A549 (cell line): ENCODE measurements around the gene MATN4. TPM values are rescaled to one million over a fixed set of nuclear protein-coding genes. Genes with fewer than 3 reads are reported as not detected.

Source experiments
- ATAC-seq, 2 experiments: fragments of 200-7000 bp in 1 of 2; fragments of >200 bp in 1 of 2; cut with Nextera tagmentation in 1 of 2; cut with Tn5 transposase in 1 of 2; 3 replicates each; pipeline versions ENCODE4 v1.8.0 to v1.9.1; 2018 to 2020; ENCODE audit warnings: mild to moderate bottlenecking in 1 of 2, moderate library complexity in 1 of 2
- CTCF ChIA-PET: fragments of 300-600 bp; sonication (Branson Sonifier 250); formaldehyde crosslinking; extraction: SDS; loops from one replicate; lab custom pipeline; 2021; ENCODE audit warnings: antibody characterized with exemption, inconsistent platforms; lab: Yijun Ruan, JAX
- POLR2A ChIA-PET: fragments of 350-600 bp; formaldehyde crosslinking; extraction: SDS; loops from one replicate; lab custom pipeline; 2021; ENCODE audit warnings: antibody characterized with exemption, inconsistent platforms; lab: Yijun Ruan, JAX
- DNase-seq, 2 experiments: peaks; one replicate each; pipeline versions ENCODE4 v3.0.0 to v3.0.0-alpha.2; 2011 to 2016; ENCODE audit warnings: low read depth in 1 of 2, low spot score in 1 of 2
- FAIRE-seq: peaks from 2 replicates; lab custom pipeline; 2011; peaks lifted over from hg19 to GRCh38; lab: Jason Lieb, UNC
- H3K27ac ChIP-seq, 2 experiments: fragments of >200 bp; sonication (Bioruptor Twin); formaldehyde crosslinking; 3 replicates each; pipeline ENCODE4 v1.5.1; 2016 to 2017
- H3K4me1 ChIP-seq: fragments of >200 bp; sonication (Bioruptor Twin); formaldehyde crosslinking; 3 replicates; pipeline ENCODE4 v1.6.1; 2016
- H3K4me2 ChIP-seq: fragments of >200 bp; sonication (Bioruptor Twin); formaldehyde crosslinking; 3 replicates; pipeline ENCODE4 v1.6.1; 2016
- H3K4me3 ChIP-seq: fragments of >200 bp; sonication (Bioruptor Twin); formaldehyde crosslinking; 3 replicates; pipeline ENCODE4 v1.5.1; 2016
- H3K9me3 ChIP-seq: fragments of >200 bp; sonication (Bioruptor Twin); formaldehyde crosslinking; 3 replicates; pipeline ENCODE4 v1.6.1; 2016
- ATOH8 ChIP-seq: fragments of 250-450 bp; sonication (Bioruptor Pico); IDR thresholded peaks from 2 replicates; pipeline ENCODE4 v1.5.0; 2020; ENCODE audit warnings: low read depth, mild to moderate bottlenecking, moderate library complexity
- CHD4 ChIP-seq: fragments of 200-600 bp; sonication (generic); IDR thresholded peaks from 2 replicates; pipeline ENCODE4 v1.6.1; 2016; ENCODE audit warnings: antibody characterized with exemption, mild to moderate bottlenecking, borderline replicate concordance
- ELK1 ChIP-seq: fragments of 150-350 bp; IDR thresholded peaks from 2 replicates; pipeline ENCODE4 v1.6.1; 2014; ENCODE audit warnings: low read depth, mild to moderate bottlenecking, low read length
- ESRRA ChIP-seq: fragments of 150-350 bp; IDR thresholded peaks from 2 replicates; pipeline ENCODE4 v1.6.1; 2014; ENCODE audit warnings: mild to moderate bottlenecking, low read length, borderline replicate concordance
- FOSB ChIP-seq: fragments of 250-450 bp; sonication (Bioruptor Pico); IDR thresholded peaks from 2 replicates; pipeline ENCODE4 v1.5.0; 2020; ENCODE audit warnings: mild to moderate bottlenecking, moderate library complexity
- HMGXB4 ChIP-seq: fragments of 250-450 bp; sonication (Bioruptor Pico); IDR thresholded peaks from 2 replicates; pipeline ENCODE4 v1.5.0; 2021; ENCODE audit warnings: mild to moderate bottlenecking, moderate library complexity, borderline replicate concordance
- HOXA7 ChIP-seq: fragments of 250-450 bp; sonication (Bioruptor Pico); IDR thresholded peaks from 2 replicates; pipeline ENCODE4 v1.5.0; 2020; ENCODE audit warnings: mild to moderate bottlenecking, moderate library complexity
- JUNB ChIP-seq: fragments of >200 bp; sonication (Bioruptor Twin); formaldehyde crosslinking; IDR thresholded peaks from 2 replicates; pipeline ENCODE4 v1.6.1; 2016
- KDM1A ChIP-seq: fragments of 200-600 bp; sonication (generic); IDR thresholded peaks from 2 replicates; pipeline ENCODE4 v1.6.1; 2016; ENCODE audit warnings: low read depth, mild to moderate bottlenecking
- KDM5A ChIP-seq: fragments of 200-600 bp; sonication (generic); IDR thresholded peaks from 2 replicates; pipeline ENCODE4 v1.6.1; 2016; ENCODE audit warnings: antibody characterized with exemption, mild to moderate bottlenecking
- MAX ChIP-seq: IDR thresholded peaks from 2 replicates; pipeline ENCODE4 v1.6.1; 2012
- NPAS2 ChIP-seq: fragments of 250-450 bp; sonication (Bioruptor Pico); IDR thresholded peaks from 2 replicates; pipeline ENCODE4 v1.8.0; 2022; ENCODE audit warnings: mild to moderate bottlenecking, moderate library complexity, borderline replicate concordance
- POLR2AphosphoS2 ChIP-seq: conservative IDR thresholded peaks from 2 replicates; pipeline ENCODE4 v1.6.1; 2012; ENCODE audit warnings: low read length, improper control_type of control experiment, inconsistent platforms
- RFX5 ChIP-seq: fragments of 450-650 bp; IDR thresholded peaks from 2 replicates; pipeline ENCODE4 v1.7.1; 2014; ENCODE audit warnings: antibody characterized with exemption, mild to moderate bottlenecking, moderate library complexity
- RNF2 ChIP-seq: fragments of 200-600 bp; sonication (generic); IDR thresholded peaks from 2 replicates; pipeline ENCODE4 v1.6.1; 2016; ENCODE audit warnings: low read depth, mild to moderate bottlenecking, antibody characterized with exemption, moderate library complexity, borderline replicate concordance
- SREBF2 ChIP-seq: fragments of 450-650 bp; IDR thresholded peaks from 2 replicates; pipeline ENCODE4 v1.6.1; 2014; ENCODE audit warnings: mild to moderate bottlenecking, moderate library complexity
- TFCP2L1 ChIP-seq: fragments of 250-450 bp; sonication (Bioruptor Pico); IDR thresholded peaks from 2 replicates; pipeline ENCODE4 v1.5.0; 2021; ENCODE audit warnings: mild to moderate bottlenecking
- USF2 ChIP-seq: fragments of 450-650 bp; IDR thresholded peaks from 2 replicates; pipeline ENCODE4 v1.6.1; 2014; ENCODE audit warnings: antibody characterized with exemption
- polyA plus RNA-seq, 4 experiments: library from polyadenylated mRNA; depleted of rRNA in 3 of 4; stranded (reverse); fragments of >200 nt; fragmentation: RNase III in 1 of 4; extraction: RNeasy Plus Mini Kit Qiagen cat#74134 plus additional on column Dnase treatment in 1 of 4; gene quantifications; 2 replicates in 3 of 4; 3 replicates in 1 of 4; pipeline ENCODE4 v1.2.3, GENCODE V29; 2011 to 2017

The MATN4 gene
- polyA plus RNA-seq, 2 of the 4 experiments (the other 2 are of a cell fraction), result 0.04 to 0.05 TPM

GRCh38 chr20:45268531-45268930, 39.6 kb downstream of the MATN4 start (continued):
- no peak for TF ChIP-seq USF2
- TF ChIP-seq RNF2, result no peak
- TF ChIP-seq POLR2AphosphoS2, result no peak
- no peak for TF ChIP-seq ATOH8 (CRISPR knock-in tag)
- TF ChIP-seq HOXA7 (CRISPR knock-in tag), result no peak
- no peak for TF ChIP-seq KDM5A
- no peak for TF ChIP-seq SREBF2
- TF ChIP-seq JUNB, result no peak
- TF ChIP-seq RFX5, result no peak

GRCh38 chr20:45266977-45267376, 41.1 kb downstream of the MATN4 start:
- FAIRE-seq (no peak), ATAC-seq (no peak), DNase-seq (no peak)
- TF ChIP-seq TFCP2L1 (CRISPR knock-in tag) (no peak), MAX (no peak), HMGXB4 (CRISPR knock-in tag) (no peak), ELK1 (no peak), KDM1A (no peak), JUNB (no peak), ATOH8 (CRISPR knock-in tag) (no peak), CHD4 (no peak), KDM5A (no peak), FOSB (CRISPR knock-in tag) (no peak), NPAS2 (CRISPR knock-in tag) (no peak), RNF2 (no peak), ESRRA (no peak)
- H3K4me1 ChIP-seq, result no peaks in the 10 kb centered on the region
- no peak overlapping the region for H3K4me2 ChIP-seq
- ChIA-PET CTCF (interaction anchor here (0.7 kb wide), 1 partner anchor 25 kb away, joined by 3 read pairs; no protein-coding TSS in a partner anchor), POLR2A (no interaction called here)
- no peak overlapping the region for H3K27ac ChIP-seq
- H3K9me3 ChIP-seq, result no peaks in the 10 kb centered on the region
- H3K4me3 ChIP-seq, result no peak overlapping the region
